ENCODE measurements around the gene CPT1B. TPM values are rescaled to one million over a fixed set of nuclear protein-coding genes. Genes with fewer than 3 reads are reported as not detected.

CPT1B gene
- total RNA-seq, 2 experiments from 2014 or later = 101 to 138 TPM

DNA sequence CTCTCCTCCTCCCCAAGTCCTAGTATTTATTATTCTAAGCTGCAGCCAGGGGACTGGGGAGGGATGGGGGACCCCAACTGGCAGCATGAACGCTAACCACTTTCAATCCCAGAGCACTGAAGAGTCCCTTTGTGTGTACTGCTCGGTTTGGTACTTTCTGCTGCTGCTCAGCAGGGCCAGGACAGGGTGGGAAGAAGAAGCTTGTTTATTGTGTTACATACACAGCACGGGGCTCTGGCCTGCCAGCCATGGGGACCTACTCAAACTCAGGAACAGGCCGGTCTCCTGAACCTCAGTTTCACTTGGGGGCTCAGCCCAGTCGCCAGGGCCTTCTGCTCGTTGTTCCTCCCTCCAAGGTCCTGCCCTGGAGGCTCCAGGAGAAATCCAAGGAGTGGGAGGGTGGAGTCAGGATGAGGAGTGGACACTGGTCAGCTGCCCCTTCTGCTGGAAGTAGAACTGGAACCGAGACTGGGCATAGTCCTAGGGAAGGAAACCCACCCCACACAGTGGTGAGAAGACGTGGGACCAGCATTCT, 616 bp upstream of the CPT1B start:
- Histone ChIP-seq H2AFZ (ENCODE audit: low read length) (no peak overlapping the region), H3K4me3 (ENCODE audit: low read depth, low read length, poor library complexity, severe bottlenecking) (no peak overlapping the region), H3K27ac (ENCODE audit: low read depth, low read length, poor library complexity, severe bottlenecking) (no peak overlapping the region), H3K79me2 (ENCODE audit: insufficient read depth, low read depth, low read length) (peaks cover 19% of the 10 kb centered on the region), H4K20me1 (ENCODE audit: insufficient read depth, low read length) (0 out of 2 replicates have a peak, but pooled peaks cover 7% of the 10 kb centered on the region), H3K9me2 (ENCODE audit: insufficient read depth, low read length) (no peaks in the 10 kb centered on the region), H3K36me3 (ENCODE audit: insufficient read depth, low read length) (peaks cover 72% of the 10 kb centered on the region), H3K4me1 (ENCODE audit: insufficient read depth, low read length, poor library complexity, severe bottlenecking) (peaks cover 13% of the 10 kb centered on the region), H3K9me3 (ENCODE audit: low read length) (no peaks in the 10 kb centered on the region), H3K4me2 (ENCODE audit: low read length) (no peak overlapping the region)
- ChIA-PET CTCF (ENCODE audit: unreplicated experiment) (no interaction called here), POLR2A (interaction anchor here (0.9 kb wide), 1 partner anchor 40 kb away, joined by 4 read pairs; no protein-coding TSS in a partner anchor)
- DNase-seq (ENCODE audit: low spot score) = no peak
- no TSS peak for BruUV-seq (replicated peaks)
- TF ChIP-seq EZH2phosphoT487 (IDR thresholded peaks at IDR 0.05; ENCODE audit: borderline replicate concordance, low read depth, low read length) (no peak), CTCF (conservative IDR thresholded peaks at IDR 0.05; ENCODE audit: low read length) (no peak)
- intact Hi-C loops (cut with micrococcal nuclease; ENCODE audit: unreplicated experiment) = no loop called here

DNA sequence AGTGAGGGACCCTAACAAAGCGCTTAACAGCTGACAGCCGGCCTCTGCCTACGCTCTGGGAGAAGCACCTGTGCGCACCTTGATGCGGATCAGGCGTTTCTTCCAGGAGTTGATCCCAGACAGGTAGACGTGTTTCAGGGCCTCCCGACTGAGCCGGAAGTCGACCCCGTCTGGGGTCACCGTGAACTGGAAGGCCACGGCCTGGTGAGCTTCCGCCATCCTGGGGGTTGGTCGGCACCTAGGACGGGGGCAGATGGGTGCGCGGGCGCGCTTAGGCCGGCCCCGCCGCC, 585 bp downstream of the CPT1B start:
- H3K9me3 ChIP-seq (ENCODE audit: low read length) = no peaks in the 10 kb centered on the region
- TF ChIP-seq EZH2phosphoT487 (IDR thresholded peaks at IDR 0.05; ENCODE audit: borderline replicate concordance, low read depth, low read length) (no peak), CTCF (conservative IDR thresholded peaks at IDR 0.05; ENCODE audit: low read length) (no peak)
- peaks cover 84% of the 10 kb centered on the region for H3K36me3 ChIP-seq (ENCODE audit: insufficient read depth, low read length)
- H2AFZ ChIP-seq (ENCODE audit: low read length) = no peak overlapping the region
- H3K27ac ChIP-seq (ENCODE audit: low read depth, low read length, poor library complexity, severe bottlenecking) = no peak overlapping the region
- POLR2A ChIA-PET = no interaction called here
- H3K4me2 ChIP-seq (ENCODE audit: low read length) = no peak overlapping the region
- DNase-seq (ENCODE audit: low spot score) = no peak
- intact Hi-C loops (cut with micrococcal nuclease; ENCODE audit: unreplicated experiment) = no loop called here
- H3K79me2 ChIP-seq (ENCODE audit: insufficient read depth, low read depth, low read length) = peaks cover 12% of the 10 kb centered on the region
- BruUV-seq (replicated peaks) = no TSS peak
- no peaks in the 10 kb centered on the region for H3K9me2 ChIP-seq (ENCODE audit: insufficient read depth, low read length)
- 0 out of 2 replicates have a peak, but pooled peaks cover 7% of the 10 kb centered on the region for H4K20me1 ChIP-seq (ENCODE audit: insufficient read depth, low read length)
- H3K4me1 ChIP-seq (ENCODE audit: insufficient read depth, low read length, poor library complexity, severe bottlenecking) = peaks cover 10% of the 10 kb centered on the region
- H3K4me3 ChIP-seq (ENCODE audit: low read depth, low read length, poor library complexity, severe bottlenecking) = no peak overlapping the region
- CTCF ChIA-PET (ENCODE audit: unreplicated experiment) = no interaction called here

DNA sequence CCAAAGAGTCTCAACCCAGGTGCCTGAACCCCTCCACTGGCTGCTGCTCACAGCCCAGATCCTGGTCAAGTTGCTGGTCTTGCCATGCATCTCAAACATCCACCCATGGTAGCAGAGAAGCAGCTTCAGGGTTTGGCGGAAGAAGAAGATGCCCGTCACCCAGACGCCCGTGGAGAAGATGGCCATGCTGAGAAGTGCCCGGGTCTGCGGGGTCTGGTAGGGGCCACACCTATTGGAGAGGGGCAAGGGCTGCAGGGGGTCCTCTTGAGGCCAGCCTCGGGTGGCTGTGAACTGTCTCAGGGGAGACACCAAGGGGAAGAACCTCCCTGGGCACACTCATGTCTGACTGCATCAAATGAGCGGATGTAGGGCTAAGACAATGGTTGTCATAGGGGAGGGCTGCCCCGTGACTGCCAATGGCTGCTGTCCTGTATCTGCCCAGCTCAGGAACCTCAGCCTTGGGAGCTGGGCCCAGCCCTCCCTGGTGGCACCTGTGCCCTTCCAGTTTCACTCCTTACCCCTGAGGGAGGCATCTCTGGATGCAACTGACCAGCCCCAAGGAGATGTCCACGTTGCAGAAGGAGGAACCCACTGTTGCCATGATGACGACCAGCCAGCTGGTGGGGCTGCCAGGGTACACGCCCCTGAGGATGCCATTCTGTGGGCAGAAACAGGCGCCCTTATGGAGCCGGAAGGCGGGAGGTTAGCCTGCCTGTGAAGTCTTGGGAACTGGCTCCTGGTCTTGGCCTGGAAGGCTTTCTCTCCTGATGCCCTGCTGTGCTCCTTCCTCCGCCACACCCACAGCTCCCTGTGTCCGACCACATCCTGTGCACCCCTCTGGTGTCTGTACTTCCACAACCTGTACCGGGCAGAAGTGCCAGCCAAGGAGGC, 1.2 kb downstream of the CPT1B start:
- BruUV-seq (replicated peaks) = no TSS peak
- intact Hi-C loops (cut with micrococcal nuclease; ENCODE audit: unreplicated experiment) = no loop called here
- Histone ChIP-seq H3K9me2 (ENCODE audit: insufficient read depth, low read length) (no peaks in the 10 kb centered on the region), H4K20me1 (ENCODE audit: insufficient read depth, low read length) (0 out of 2 replicates have a peak, but pooled peaks cover 7% of the 10 kb centered on the region), H3K4me3 (ENCODE audit: low read depth, low read length, poor library complexity, severe bottlenecking) (no peak overlapping the region), H3K36me3 (ENCODE audit: insufficient read depth, low read length) (peaks cover 90% of the 10 kb centered on the region), H3K4me1 (ENCODE audit: insufficient read depth, low read length, poor library complexity, severe bottlenecking) (peaks cover 10% of the 10 kb centered on the region), H2AFZ (ENCODE audit: low read length) (no peak overlapping the region), H3K4me2 (ENCODE audit: low read length) (no peak overlapping the region), H3K79me2 (ENCODE audit: insufficient read depth, low read depth, low read length) (peaks cover 12% of the 10 kb centered on the region), H3K27ac (ENCODE audit: low read depth, low read length, poor library complexity, severe bottlenecking) (no peak overlapping the region), H3K9me3 (ENCODE audit: low read length) (no peaks in the 10 kb centered on the region)
- DNase-seq (ENCODE audit: low spot score) = no peak
- ChIA-PET CTCF (ENCODE audit: unreplicated experiment) (no interaction called here), POLR2A (no interaction called here)
- no peak for TF ChIP-seq EZH2phosphoT487 (IDR thresholded peaks at IDR 0.05; ENCODE audit: borderline replicate concordance, low read depth, low read length)
- TF ChIP-seq CTCF (conservative IDR thresholded peaks at IDR 0.05; ENCODE audit: low read length) = no peak

Measured in OCI-LY7 (cell line).